Effector memory CD8-positive, alpha-beta T cell (primary cell): ENCODE results near the gene FARP1.

Experiments
- ATAC-seq: fragments of 150-1000 bp; cut with Tn5 transposase; replicated peaks from 2 replicates; pipeline ENCODE4 v1.10.0; 2021; ENCODE audit warnings: mild to moderate bottlenecking, moderate library complexity
- DNase-seq, 3 experiments: peaks; one replicate each; pipeline ENCODE4 v3.0.0; 2021
- H3K27ac Mint-ChIP-seq, 2 donors: one replicate each; pipeline ENCODE4 v1.8.0; 2022; ENCODE audit warnings: mild to moderate bottlenecking in 2 of 2, mixed read lengths in 2 of 2, moderate library complexity in 2 of 2
- H3K27me3 Mint-ChIP-seq, 2 donors: one replicate each; pipeline ENCODE4 v1.8.0; 2022; ENCODE audit warnings: mixed read lengths in 2 of 2
- H3K36me3 Mint-ChIP-seq: one replicate; pipeline ENCODE4 v1.8.0; 2022; ENCODE audit warnings: mild to moderate bottlenecking, moderate library complexity, mixed read lengths; ENCODE audit not compliant: insufficient read depth
- H3K4me1 Mint-ChIP-seq, 2 donors: one replicate each; pipeline ENCODE4 v1.8.0; 2022; ENCODE audit warnings: low read depth in 2 of 2, mixed read lengths in 2 of 2
- H3K4me3 Mint-ChIP-seq, 2 donors: one replicate each; pipeline ENCODE4 v1.8.0; 2022; ENCODE audit warnings: mild to moderate bottlenecking in 2 of 2, mixed read lengths in 2 of 2, moderate library complexity in 2 of 2
- H3K9me3 Mint-ChIP-seq, 2 donors: one replicate each; pipeline ENCODE4 v1.8.0; 2022; ENCODE audit warnings: mixed read lengths in 2 of 2

Gene FARP1

DNA sequence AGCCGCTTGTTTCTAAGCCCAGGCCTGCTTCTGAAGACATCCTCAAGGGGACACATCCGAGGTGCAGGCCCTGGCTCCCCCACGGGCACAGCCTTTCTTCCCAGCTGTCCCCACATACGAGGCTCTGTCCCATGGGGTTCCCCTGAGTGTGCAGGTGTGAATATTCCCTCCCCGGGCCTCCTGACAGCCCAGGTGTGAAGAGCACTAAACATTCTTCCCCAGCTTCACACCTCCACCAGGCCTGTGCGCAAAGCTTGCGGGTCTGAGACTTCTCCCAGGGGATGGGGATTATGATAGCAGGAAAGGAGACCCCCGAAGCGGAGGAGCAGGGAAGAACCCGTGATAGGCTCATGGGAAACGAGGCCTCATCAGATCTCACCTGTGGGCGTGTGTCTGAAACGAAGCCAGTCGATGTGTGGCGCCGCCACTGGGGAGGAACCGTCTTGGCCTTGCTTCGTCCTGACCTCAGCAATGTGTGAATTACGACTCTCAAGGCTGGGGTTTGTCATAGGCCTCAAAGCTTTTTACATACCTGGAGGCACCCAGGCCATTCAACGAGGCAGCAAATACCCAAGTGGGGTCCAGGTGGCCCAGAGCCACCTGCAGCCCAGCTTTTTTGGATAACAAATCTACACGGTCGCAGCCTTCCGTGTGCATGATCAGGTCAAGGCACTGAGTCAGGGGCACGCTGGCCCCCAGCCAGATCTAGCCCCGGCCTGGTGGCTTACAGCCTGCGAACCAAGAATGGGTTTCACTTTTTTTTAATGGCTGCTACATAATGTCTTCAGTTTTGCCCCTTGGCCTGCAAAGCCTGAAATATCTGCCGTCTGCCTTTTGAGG lies 299.7 kb downstream of the FARP1 start:
- Mint-ChIP-seq H3K36me3 (peaks cover 19% of the 10 kb centered on the region), H3K27ac (no peak overlapping the region), H3K4me1 (peaks cover 13 to 15% of the 10 kb centered on the region in 2 donors), H3K9me3 (no peaks in the 10 kb centered on the region), H3K4me3 (no peak overlapping the region), H3K27me3 (peaks cover 0 to 1% of the 10 kb centered on the region in 2 donors)
- no peak for DNase-seq
- ATAC-seq: no peak

DNA sequence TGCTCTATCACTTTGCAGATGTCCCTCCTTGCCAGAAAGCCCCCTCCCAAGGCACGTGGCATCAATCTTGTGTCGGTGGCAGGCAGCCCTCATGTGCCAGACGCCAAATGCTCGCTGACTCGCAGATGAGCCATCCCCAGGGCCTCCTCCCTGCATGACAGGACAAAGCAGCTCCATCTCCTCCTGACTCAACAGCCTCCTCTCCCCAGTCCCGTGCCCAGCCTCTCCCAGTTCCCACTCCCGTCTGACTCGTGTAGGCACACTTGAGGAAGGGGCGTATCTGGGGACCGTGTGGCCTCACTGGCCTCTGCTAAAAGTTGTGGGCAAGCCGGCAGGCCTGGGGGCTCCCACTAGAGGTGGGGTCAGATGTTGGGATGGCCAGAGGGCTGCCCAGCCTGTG lies 300.4 kb downstream of the FARP1 start:
- Mint-ChIP-seq H3K9me3 (no peaks in the 10 kb centered on the region), H3K36me3 (peaks cover 21% of the 10 kb centered on the region), H3K27ac (no peak overlapping the region), H3K4me3 (no peak overlapping the region), H3K27me3 (no peaks in the 10 kb centered on the region), H3K4me1 (peaks cover 13 to 15% of the 10 kb centered on the region in 2 donors)
- DNase-seq: no peak
- ATAC-seq: no peak

GRCh38 chr13:98443800-98444325 lies 301.0 kb downstream of the FARP1 start:
- no peak for DNase-seq
- ATAC-seq: no peak
- H3K36me3 Mint-ChIP-seq: peaks cover 23% of the 10 kb centered on the region
- H3K4me3 Mint-ChIP-seq: no peak overlapping the region
- no peaks in the 10 kb centered on the region for H3K27me3 Mint-ChIP-seq
- H3K27ac Mint-ChIP-seq: peak overlapping the region in 1 of 2 donors; percentile 4
- H3K4me1 Mint-ChIP-seq: peaks cover 13 to 15% of the 10 kb centered on the region in 2 donors
- H3K9me3 Mint-ChIP-seq: no peaks in the 10 kb centered on the region

GRCh38 chr13:98444381-98444780 lies 301.5 kb downstream of the FARP1 start:
- peaks cover 23% of the 10 kb centered on the region for H3K36me3 Mint-ChIP-seq
- H3K27ac Mint-ChIP-seq: peak overlapping the region in 1 of 2 donors; percentile 4
- no peak for DNase-seq
- peaks cover 13 to 15% of the 10 kb centered on the region in 2 donors for H3K4me1 Mint-ChIP-seq
- H3K4me3 Mint-ChIP-seq: no peak overlapping the region
- H3K27me3 Mint-ChIP-seq: no peaks in the 10 kb centered on the region
- ATAC-seq: no peak
- no peaks in the 10 kb centered on the region for H3K9me3 Mint-ChIP-seq

DNA sequence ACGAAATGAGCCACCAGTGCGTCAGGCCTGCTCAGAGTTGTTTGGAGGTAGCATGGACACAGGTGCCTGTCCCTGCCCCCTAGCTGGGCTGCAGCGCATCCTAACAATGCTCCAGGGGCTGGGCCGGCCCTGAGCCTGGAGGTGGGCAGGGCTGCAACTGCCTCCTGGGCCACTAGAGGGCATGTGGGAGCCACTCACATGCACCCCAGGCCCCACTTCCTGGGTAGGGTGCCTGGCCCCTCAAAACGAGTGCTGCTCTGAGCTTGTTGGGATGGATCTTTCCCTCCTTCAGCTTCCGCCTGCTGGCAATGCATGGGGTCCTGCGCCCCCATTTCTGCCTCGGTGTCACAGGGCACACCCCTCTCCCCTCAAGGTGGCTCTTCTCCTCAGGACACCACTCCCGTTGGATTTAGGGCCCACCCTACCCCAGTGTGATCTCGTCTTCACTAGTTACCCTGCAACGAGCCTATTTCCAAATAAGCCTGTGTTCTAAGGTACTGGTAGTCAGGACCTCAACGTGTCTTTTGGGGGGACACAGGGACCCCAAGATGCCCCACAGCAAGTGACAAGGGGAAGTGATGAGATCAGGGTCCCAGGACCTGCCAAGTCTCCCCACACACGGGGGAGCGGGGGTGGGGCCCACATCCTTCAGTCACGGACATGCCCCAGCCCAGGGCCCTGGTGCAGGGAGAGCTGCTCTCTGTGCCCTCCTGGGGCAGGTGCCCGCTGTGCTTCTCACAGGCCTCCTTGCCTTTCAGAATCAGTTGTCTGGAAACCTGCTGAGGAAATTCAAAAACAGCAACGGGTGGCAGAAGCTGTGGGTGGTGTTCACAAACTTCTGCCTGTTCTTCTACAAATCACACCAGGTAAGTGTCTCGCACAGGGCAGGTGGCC lies 302.7 kb downstream of the FARP1 start:
- ATAC-seq: peak; percentile 98
- peak overlapping the region; percentile 10 to 14 for H3K4me3 Mint-ChIP-seq
- H3K9me3 Mint-ChIP-seq: no peaks in the 10 kb centered on the region
- H3K36me3 Mint-ChIP-seq: peaks cover 20% of the 10 kb centered on the region
- DNase-seq: peak; percentile 68 to 82 (median 77)
- H3K27me3 Mint-ChIP-seq: no peaks in the 10 kb centered on the region
- H3K4me1 Mint-ChIP-seq: peaks cover 13 to 15% of the 10 kb centered on the region in 2 donors
- H3K27ac Mint-ChIP-seq: peak overlapping the region; percentile 76 to 85

- Mint-ChIP-seq H3K27ac (peak overlapping the region; percentile 76 to 85), H3K9me3 (no peaks in the 10 kb centered on the region), H3K4me3 (peak overlapping the region in 1 of 2 donors; percentile 10), H3K27me3 (no peaks in the 10 kb centered on the region), H3K36me3 (peaks cover 20% of the 10 kb centered on the region), H3K4me1 (peaks cover 15 to 16% of the 10 kb centered on the region in 2 donors)
- no peak for ATAC-seq
- DNase-seq: no peak
Observed at GRCh38 chr13:98446234-98446621, 303.3 kb downstream of the FARP1 start.

GRCh38 chr13:98447130-98447529 lies 304.2 kb downstream of the FARP1 start:
- Mint-ChIP-seq H3K27ac (peak overlapping the region; percentile 76 to 85), H3K4me3 (no peak overlapping the region)
- ATAC-seq: no peak

DNA sequence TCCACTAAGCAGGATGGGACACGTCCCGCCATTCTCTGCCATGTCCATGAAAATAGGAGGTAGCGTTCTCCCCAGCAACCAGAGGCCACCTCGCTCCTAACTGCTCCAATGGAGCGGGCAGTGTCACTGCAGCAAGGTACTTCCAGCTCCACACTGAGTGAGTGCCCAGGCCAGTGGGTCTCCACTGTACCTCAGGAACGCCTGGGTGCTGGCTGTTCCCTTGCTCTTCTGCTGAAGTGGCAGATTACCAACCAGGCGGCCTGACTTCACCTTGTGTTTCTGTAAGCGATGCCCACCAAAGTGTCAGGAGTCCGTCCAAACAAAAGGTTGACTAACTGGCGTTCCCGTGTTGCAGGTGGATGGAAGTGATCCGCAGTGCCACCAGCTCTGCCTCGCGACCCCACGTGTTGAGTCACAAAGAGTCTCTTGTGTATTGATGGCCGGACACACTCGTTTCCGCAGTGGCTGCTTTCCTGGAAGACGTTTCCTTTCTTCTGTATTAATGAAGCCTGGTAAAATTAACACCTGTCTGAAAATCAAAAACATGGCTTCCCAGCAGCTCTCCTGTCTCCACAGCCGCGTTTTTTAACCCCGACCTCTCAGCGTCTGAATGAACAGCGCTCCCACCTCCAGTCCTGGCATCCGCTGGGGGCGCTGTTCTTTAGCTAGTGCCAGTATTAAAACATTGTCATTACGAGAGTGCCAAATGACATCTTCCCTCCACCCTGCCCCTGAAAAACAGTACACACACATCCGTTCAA lies 305.2 kb downstream of the FARP1 start:
- ATAC-seq: no peak
- Mint-ChIP-seq H3K27ac (peak overlapping the region; percentile 76 to 85), H3K4me1 (peaks cover 19 to 25% of the 10 kb centered on the region in 2 donors)

More at GRCh38 chr13:98447130-98447529, 304.2 kb downstream of the FARP1 start:
- Mint-ChIP-seq H3K27me3 (no peaks in the 10 kb centered on the region), H3K4me1 (peaks cover 19 to 25% of the 10 kb centered on the region in 2 donors), H3K36me3 (peaks cover 27% of the 10 kb centered on the region), H3K9me3 (no peaks in the 10 kb centered on the region)
- DNase-seq: no peak

GRCh38 chr13:98448642-98448928 lies 305.7 kb downstream of the FARP1 start:
- no peak overlapping the region for H3K4me3 Mint-ChIP-seq
- peak overlapping the region in 1 of 2 donors; percentile 29 for H3K27ac Mint-ChIP-seq
- ATAC-seq (no peak), DNase-seq (no peak)
- H3K4me1 Mint-ChIP-seq: peaks cover 19 to 25% of the 10 kb centered on the region in 2 donors
- H3K9me3 Mint-ChIP-seq: no peaks in the 10 kb centered on the region
- H3K27me3 Mint-ChIP-seq: no peaks in the 10 kb centered on the region
- H3K36me3 Mint-ChIP-seq: peaks cover 41% of the 10 kb centered on the region

More for the DNA sequence above, 305.2 kb downstream of the FARP1 start:
- Mint-ChIP-seq H3K36me3 (peaks cover 36% of the 10 kb centered on the region), H3K27me3 (no peaks in the 10 kb centered on the region), H3K4me3 (no peak overlapping the region), H3K9me3 (no peaks in the 10 kb centered on the region)
- DNase-seq: no peak

DNA sequence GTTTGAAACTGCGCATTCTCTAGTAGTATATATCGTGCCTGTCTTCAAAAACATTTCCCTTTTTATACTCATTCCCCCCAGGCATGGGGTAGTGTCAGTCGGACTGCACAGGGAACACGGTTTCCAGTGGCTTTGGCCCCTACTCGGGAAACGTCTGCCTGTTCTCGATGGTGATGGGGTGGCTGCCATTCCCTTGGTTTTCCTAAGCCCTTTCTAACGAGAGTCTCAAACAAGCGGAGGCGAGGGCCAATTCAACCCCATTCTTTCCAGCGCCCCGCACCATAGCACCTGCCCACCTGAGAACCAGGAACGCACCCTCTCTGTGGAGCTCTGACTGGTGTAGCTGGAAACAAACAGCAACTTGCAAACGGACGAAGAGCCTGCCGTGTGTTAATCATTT lies 306.4 kb downstream of the FARP1 start:
- Mint-ChIP-seq H3K27ac (no peak overlapping the region), H3K36me3 (peaks cover 41% of the 10 kb centered on the region), H3K9me3 (no peaks in the 10 kb centered on the region), H3K27me3 (no peaks in the 10 kb centered on the region), H3K4me3 (no peak overlapping the region), H3K4me1 (peaks cover 19 to 25% of the 10 kb centered on the region in 2 donors)
- ATAC-seq (no peak), DNase-seq (no peak)

- peaks cover 43% of the 10 kb centered on the region for H3K36me3 Mint-ChIP-seq
- peaks cover 19 to 23% of the 10 kb centered on the region in 2 donors for H3K4me1 Mint-ChIP-seq
- ATAC-seq (no peak), DNase-seq (no peak)
- H3K4me3 Mint-ChIP-seq: no peak overlapping the region
- peak overlapping the region in 1 of 2 donors; percentile 87 for H3K27ac Mint-ChIP-seq
- H3K9me3 Mint-ChIP-seq: no peaks in the 10 kb centered on the region
- H3K27me3 Mint-ChIP-seq: no peaks in the 10 kb centered on the region
Observed at GRCh38 chr13:98450026-98450425, 307.1 kb downstream of the FARP1 start.

GRCh38 chr13:98450539-98451111 lies 307.7 kb downstream of the FARP1 start:
- H3K36me3 Mint-ChIP-seq: peaks cover 49% of the 10 kb centered on the region
- no peaks in the 10 kb centered on the region for H3K9me3 Mint-ChIP-seq
- H3K4me3 Mint-ChIP-seq: no peak overlapping the region
- DNase-seq: no peak
- no peaks in the 10 kb centered on the region for H3K27me3 Mint-ChIP-seq
- no peak for ATAC-seq
- peak overlapping the region; percentile 44 to 87 for H3K27ac Mint-ChIP-seq
- peaks cover 14 to 17% of the 10 kb centered on the region in 2 donors for H3K4me1 Mint-ChIP-seq
